ENCODE results near the gene GPATCH2L. TPM values are rescaled to one million over a fixed set of nuclear protein-coding genes. Genes with fewer than 3 reads are reported as not detected.

GPATCH2L gene
- total RNA-seq, 2 experiments from 2014 or later, result 40.0 to 43.4 TPM

DNA sequence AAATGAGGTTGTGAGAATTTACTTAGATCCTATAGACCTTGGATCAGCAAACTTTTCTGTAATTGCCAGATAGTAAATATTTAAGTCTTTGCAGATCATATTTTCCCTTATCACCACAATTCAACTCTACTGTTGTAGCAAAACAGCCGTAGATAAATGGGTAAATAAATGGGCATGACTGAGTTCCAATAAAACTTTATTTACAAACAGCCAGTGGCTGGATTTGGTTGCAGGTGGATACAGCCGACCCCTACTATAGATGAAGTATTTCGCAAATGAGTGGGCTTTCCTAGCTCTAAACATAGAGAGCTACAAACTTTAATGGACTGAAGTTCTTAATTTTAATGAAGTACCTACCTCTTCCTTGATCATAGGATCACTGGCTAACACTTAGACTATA is 100.7 kb downstream of the GPATCH2L start:
- CTCF ChIA-PET, result no interaction called here
- Mint-ChIP-seq H3K4me3 (no peak overlapping the region), H3K27ac (no peak overlapping the region), H3K9me3 (no peaks in the 10 kb centered on the region), H3K27me3 (ENCODE audit: low read depth) (peaks cover 6% of the 10 kb centered on the region), H3K36me3 (ENCODE audit: low read depth) (no peaks in the 10 kb centered on the region), H3K4me1 (ENCODE audit: low read depth) (no peaks in the 10 kb centered on the region)
- intact Hi-C loops (cut with micrococcal nuclease), result no loop called here
- no peak for DNase-seq

- Mint-ChIP-seq H3K27ac (no peak overlapping the region), H3K9me3 (no peaks in the 10 kb centered on the region), H3K4me3 (no peak overlapping the region), H3K36me3 (ENCODE audit: low read depth) (no peaks in the 10 kb centered on the region), H3K27me3 (ENCODE audit: low read depth) (peaks cover 6% of the 10 kb centered on the region), H3K4me1 (ENCODE audit: low read depth) (no peaks in the 10 kb centered on the region)
- CTCF ChIA-PET, result no interaction called here
- no peak for DNase-seq
- intact Hi-C loops (cut with micrococcal nuclease), result no loop called here
Observed at GRCh38 chr14:76253111-76253510, 101.4 kb downstream of the GPATCH2L start.

GRCh38 chr14:76256545-76256944 is 104.8 kb downstream of the GPATCH2L start:
- no peaks in the 10 kb centered on the region for H3K9me3 Mint-ChIP-seq
- H3K4me1 Mint-ChIP-seq (ENCODE audit: low read depth), result no peaks in the 10 kb centered on the region
- intact Hi-C loops (cut with micrococcal nuclease), result no loop called here
- peaks cover 4% of the 10 kb centered on the region for H3K27me3 Mint-ChIP-seq (ENCODE audit: low read depth)
- no peak overlapping the region for H3K4me3 Mint-ChIP-seq
- H3K27ac Mint-ChIP-seq, result no peak overlapping the region
- H3K36me3 Mint-ChIP-seq (ENCODE audit: low read depth), result no peaks in the 10 kb centered on the region
- no peak for DNase-seq
- CTCF ChIA-PET, result no interaction called here

DNA sequence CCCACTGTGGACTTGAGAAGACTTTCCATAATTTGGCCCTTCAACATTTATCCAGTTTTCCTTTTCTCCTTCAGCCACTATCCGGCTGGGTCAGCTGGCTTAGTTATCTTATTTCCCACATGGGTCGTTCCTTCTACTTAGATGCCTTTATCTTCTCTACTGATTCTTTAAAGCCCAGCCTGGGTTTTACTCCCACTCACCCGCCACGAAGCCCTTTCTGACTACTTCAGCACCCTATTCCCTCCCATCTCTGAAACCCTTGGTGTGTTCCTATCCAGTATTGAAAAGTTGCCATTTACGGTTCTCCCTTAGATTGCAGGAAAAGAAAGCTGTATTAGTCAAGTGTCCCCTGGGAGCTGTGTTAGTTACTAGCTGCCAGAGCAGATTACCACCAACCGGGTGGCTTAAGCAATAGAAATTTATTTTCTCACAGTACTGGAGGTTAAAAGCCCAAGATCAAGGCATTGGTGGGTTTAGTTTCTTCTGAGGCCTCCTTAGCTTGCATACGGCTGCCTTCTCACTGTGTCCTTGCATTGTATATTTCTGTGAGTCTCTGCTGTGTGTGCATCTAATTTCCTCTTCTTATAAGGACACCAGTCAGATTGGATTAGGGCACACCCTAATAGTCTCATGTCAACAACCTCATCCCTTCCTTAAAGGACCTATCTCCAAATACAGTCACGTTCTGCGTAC is 105.5 kb downstream of the GPATCH2L start:
- DNase-seq, result no peak
- H3K4me3 Mint-ChIP-seq, result no peak overlapping the region
- intact Hi-C loops (cut with micrococcal nuclease), result no loop called here
- H3K27ac Mint-ChIP-seq, result no peak overlapping the region
- H3K4me1 Mint-ChIP-seq (ENCODE audit: low read depth), result no peaks in the 10 kb centered on the region
- H3K27me3 Mint-ChIP-seq (ENCODE audit: low read depth), result peaks cover 2% of the 10 kb centered on the region
- no peaks in the 10 kb centered on the region for H3K36me3 Mint-ChIP-seq (ENCODE audit: low read depth)
- CTCF ChIA-PET, result no interaction called here
- no peaks in the 10 kb centered on the region for H3K9me3 Mint-ChIP-seq

DNA sequence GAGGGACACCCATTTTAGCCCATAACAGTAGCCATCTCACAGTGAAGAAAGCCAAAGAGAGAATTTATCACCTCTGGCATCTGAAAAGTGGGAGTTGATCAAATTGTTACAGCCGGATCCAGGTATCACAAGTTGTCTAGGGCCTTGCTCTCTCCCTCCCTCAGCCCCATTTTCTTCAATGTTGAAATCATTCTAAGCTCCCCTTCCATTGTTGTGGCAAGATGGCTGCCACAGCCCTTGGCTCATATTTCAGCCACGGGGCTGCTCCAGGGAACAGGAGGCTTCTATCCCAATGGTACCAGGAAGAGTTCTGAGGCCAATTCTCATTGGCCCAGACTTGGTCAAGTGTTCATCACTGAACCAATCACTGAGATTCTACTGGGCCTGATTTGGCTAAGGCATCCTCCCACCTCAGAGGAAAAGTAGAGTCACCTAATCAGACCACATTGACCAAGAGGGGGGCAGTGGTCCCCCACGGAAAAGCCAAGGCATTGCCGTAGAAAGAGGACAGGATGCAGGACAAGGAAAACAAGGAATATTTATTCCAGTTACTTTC is 106.2 kb downstream of the GPATCH2L start:
- no peaks in the 10 kb centered on the region for H3K4me1 Mint-ChIP-seq (ENCODE audit: low read depth)
- H3K9me3 Mint-ChIP-seq, result no peaks in the 10 kb centered on the region
- intact Hi-C loops (cut with micrococcal nuclease), result no loop called here
- CTCF ChIA-PET, result no interaction called here
- H3K27ac Mint-ChIP-seq, result no peak overlapping the region
- DNase-seq, result no peak
- peaks cover 2% of the 10 kb centered on the region for H3K27me3 Mint-ChIP-seq (ENCODE audit: low read depth)
- H3K4me3 Mint-ChIP-seq, result no peak overlapping the region
- no peaks in the 10 kb centered on the region for H3K36me3 Mint-ChIP-seq (ENCODE audit: low read depth)

DNA sequence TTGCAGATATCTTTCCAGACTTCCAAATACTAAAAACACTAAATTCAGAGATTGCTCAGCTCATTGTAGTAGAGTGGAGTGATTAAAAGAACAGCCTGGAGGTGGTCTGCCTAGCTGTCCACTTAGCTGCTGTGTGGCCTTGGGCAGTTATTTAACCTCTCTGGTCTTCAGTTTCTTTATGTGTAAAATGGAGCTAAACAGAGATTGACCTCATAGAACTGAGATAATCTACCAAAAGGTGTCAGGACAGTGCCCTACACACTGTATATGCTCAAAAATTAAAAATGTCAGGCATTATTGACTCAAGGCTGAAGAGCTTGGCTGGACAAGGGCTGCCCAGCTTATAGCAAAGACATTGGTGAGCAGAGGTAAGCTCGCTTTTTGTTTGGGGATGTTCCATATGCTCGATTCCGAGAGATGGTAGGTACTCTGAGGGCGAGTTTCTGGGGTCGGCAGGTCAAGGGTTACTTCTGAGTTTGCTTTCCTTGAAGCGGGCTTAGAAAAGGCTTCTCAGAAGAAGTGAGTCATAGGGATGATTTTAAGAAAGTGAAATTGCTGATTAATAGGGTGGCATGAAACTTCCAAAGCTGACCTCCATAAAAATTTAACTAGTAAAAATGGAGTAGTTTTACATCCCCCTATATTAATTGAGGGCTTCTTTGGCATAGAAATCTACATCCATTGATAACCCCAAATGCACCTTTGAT is 107.5 kb downstream of the GPATCH2L start:
- DNase-seq, result no peak
- Mint-ChIP-seq H3K4me3 (no peak overlapping the region), H3K36me3 (ENCODE audit: low read depth) (no peaks in the 10 kb centered on the region), H3K4me1 (ENCODE audit: low read depth) (no peaks in the 10 kb centered on the region), H3K9me3 (no peaks in the 10 kb centered on the region), H3K27me3 (ENCODE audit: low read depth) (peaks cover 2% of the 10 kb centered on the region), H3K27ac (no peak overlapping the region)
- intact Hi-C loops (cut with micrococcal nuclease), result no loop called here
- CTCF ChIA-PET, result interaction anchor here (0.9 kb wide), 1 partner anchor 128 kb away, joined by 3 read pairs; no protein-coding TSS in a partner anchor

DNA sequence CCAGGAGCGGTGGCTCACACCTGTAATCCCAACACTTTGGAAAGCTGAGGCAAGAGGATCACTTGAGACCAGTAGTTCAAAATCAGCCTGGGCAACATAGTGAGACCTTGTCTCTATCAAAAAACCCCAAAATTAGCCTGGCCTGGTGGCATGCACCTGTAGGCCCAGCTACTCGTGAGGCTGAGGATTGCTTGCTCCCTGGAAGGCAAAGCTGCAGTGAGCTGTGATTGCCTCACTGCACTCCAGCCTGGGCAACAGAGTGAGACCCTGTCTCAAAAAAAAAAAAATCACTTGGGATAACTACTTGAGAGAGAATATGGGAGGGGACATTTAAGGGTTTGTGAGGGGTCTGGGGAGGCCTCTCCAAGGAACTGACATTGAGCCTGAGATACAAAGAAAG is 109.0 kb downstream of the GPATCH2L start:
- intact Hi-C loops (cut with micrococcal nuclease), result no loop called here
- Mint-ChIP-seq H3K27me3 (ENCODE audit: low read depth) (peaks cover 5% of the 10 kb centered on the region), H3K4me1 (ENCODE audit: low read depth) (no peaks in the 10 kb centered on the region), H3K9me3 (no peaks in the 10 kb centered on the region), H3K27ac (no peak overlapping the region), H3K4me3 (no peak overlapping the region), H3K36me3 (ENCODE audit: low read depth) (no peaks in the 10 kb centered on the region)
- DNase-seq, result no peak
- CTCF ChIA-PET, result no interaction called here

DNA sequence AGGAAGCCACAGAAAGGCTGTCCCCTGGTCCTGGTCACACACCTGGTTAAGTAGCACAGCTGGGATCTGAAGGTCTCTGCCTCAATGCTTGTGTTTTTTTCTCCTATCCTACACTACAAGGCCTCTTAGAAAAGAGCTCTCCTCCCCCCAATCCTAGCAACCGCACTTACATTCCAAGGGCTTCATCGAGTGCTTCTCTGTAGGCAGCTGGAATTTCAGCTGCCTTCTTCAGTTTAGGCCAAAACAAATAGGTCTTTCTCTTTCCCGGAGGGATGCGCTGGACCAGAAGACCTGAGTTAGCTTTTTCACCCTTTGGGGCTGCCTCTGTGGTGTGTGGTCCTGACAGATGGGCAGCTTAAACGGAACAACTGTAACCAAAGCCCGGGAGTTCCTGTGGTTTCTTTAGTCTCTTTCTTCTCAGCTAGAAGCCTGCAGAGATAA is 109.7 kb downstream of the GPATCH2L start:
- no peak overlapping the region for H3K27ac Mint-ChIP-seq
- no peak overlapping the region for H3K4me3 Mint-ChIP-seq
- intact Hi-C loops (cut with micrococcal nuclease), result no loop called here
- no peaks in the 10 kb centered on the region for H3K36me3 Mint-ChIP-seq (ENCODE audit: low read depth)
- DNase-seq, result no peak
- H3K9me3 Mint-ChIP-seq, result no peaks in the 10 kb centered on the region
- H3K4me1 Mint-ChIP-seq (ENCODE audit: low read depth), result no peaks in the 10 kb centered on the region
- CTCF ChIA-PET, result interaction anchor here (0.6 kb wide), 1 partner anchor 40 kb away, joined by 3 read pairs; no protein-coding TSS in a partner anchor
- peaks cover 11% of the 10 kb centered on the region for H3K27me3 Mint-ChIP-seq (ENCODE audit: low read depth)

GRCh38 chr14:76262641-76263040 is 110.9 kb downstream of the GPATCH2L start:
- Mint-ChIP-seq H3K27ac (no peak overlapping the region), H3K9me3 (no peaks in the 10 kb centered on the region), H3K36me3 (ENCODE audit: low read depth) (no peaks in the 10 kb centered on the region), H3K27me3 (ENCODE audit: low read depth) (peaks cover 11% of the 10 kb centered on the region), H3K4me3 (no peak overlapping the region), H3K4me1 (ENCODE audit: low read depth) (peaks cover 4% of the 10 kb centered on the region)
- CTCF ChIA-PET, result no interaction called here
- DNase-seq, result no peak
- intact Hi-C loops (cut with micrococcal nuclease), result no loop called here

Other genes with a start within 250 kb of the GPATCH2L start
- gene TGFB3, start 169.9 kb upstream of the GPATCH2L start, total RNA-seq, result 1 to 10 TPM; 3.6 to 4.4 TPM
- 10 to 100 TPM in 1 of 2 experiments, 1 to 10 TPM in 1; 9.8 to 10.8 TPM for gene IFT43, start 166.2 kb upstream of the GPATCH2L start, total RNA-seq
- not detected for gene ESRRB, start 224.2 kb downstream of the GPATCH2L start, total RNA-seq